Measurements from ENCODE around the gene ANKRD55.
"Not testable (repeated sequence)": the region's sequence is repeated elsewhere in the genome, so short reads cannot be mapped to it uniquely, and the experiment has no call there.

The ANKRD55 gene

GRCh38 chr5:56251918-56252553, 18.9 kb upstream of the ANKRD55 start:
- DNase-seq = no peak

GRCh38 chr5:56251440-56251839, 18.3 kb upstream of the ANKRD55 start:
- DNase-seq = no peak

GRCh38 chr5:56250011-56250410, 16.9 kb upstream of the ANKRD55 start:
- no peak for DNase-seq

GRCh38 chr5:56249085-56249484, 16.0 kb upstream of the ANKRD55 start:
- not testable (repeated sequence) for DNase-seq

- no peak for DNase-seq
These were observed 14.5 kb upstream of the ANKRD55 start for GRCh38 chr5:56247592-56247991.

- DNase-seq = no peak
These were observed 13.6 kb upstream of the ANKRD55 start for GRCh38 chr5:56246769-56247168.

GRCh38 chr5:56245481-56245880, 12.4 kb upstream of the ANKRD55 start:
- DNase-seq = no peak

GRCh38 chr5:56244627-56245026, 11.5 kb upstream of the ANKRD55 start:
- DNase-seq = no peak

GRCh38 chr5:56242271-56242670, 9.1 kb upstream of the ANKRD55 start:
- not testable (repeated sequence) for DNase-seq

- DNase-seq = no peak
These were observed 592 bp downstream of the ANKRD55 start for GRCh38 chr5:56232538-56232937.

- DNase-seq = no peak
These were observed 2.6 kb downstream of the ANKRD55 start for GRCh38 chr5:56230576-56230975.

- no peak for DNase-seq
These were observed 4.0 kb downstream of the ANKRD55 start for GRCh38 chr5:56229111-56229510.

- DNase-seq = no peak
These were observed 4.5 kb downstream of the ANKRD55 start for GRCh38 chr5:56228631-56229030.

GRCh38 chr5:56227691-56228090, 5.4 kb downstream of the ANKRD55 start:
- DNase-seq = no peak

- DNase-seq = not testable (repeated sequence)
These were observed 9.8 kb downstream of the ANKRD55 start for GRCh38 chr5:56223298-56223697.

GRCh38 chr5:56221601-56222000, 11.5 kb downstream of the ANKRD55 start:
- DNase-seq = not testable (repeated sequence)

- DNase-seq = no peak
These were observed 17.9 kb downstream of the ANKRD55 start for GRCh38 chr5:56215019-56215830.

GRCh38 chr5:56213886-56214535, 19.1 kb downstream of the ANKRD55 start:
- DNase-seq = not testable (repeated sequence)

GRCh38 chr5:56212130-56212879, 20.8 kb downstream of the ANKRD55 start:
- no peak for DNase-seq

GRCh38 chr5:56211298-56211865, 21.7 kb downstream of the ANKRD55 start:
- no peak for DNase-seq

- no peak for DNase-seq
These were observed 24.4 kb downstream of the ANKRD55 start for GRCh38 chr5:56208681-56209080.

GRCh38 chr5:56207537-56207936, 25.6 kb downstream of the ANKRD55 start:
- no peak for DNase-seq

Measured in NCI-H345 (cell line).